ENCODE measurements around the gene KIRREL2.

GRCh38 chr19:35894342-35894741 is 37.6 kb downstream of the KIRREL2 start:
- no peak for TF ChIP-seq TCF12 (IDR thresholded peaks at IDR 0.05; ENCODE audit: low read depth, low read length)
- no peak for TF ChIP-seq CBX5 (IDR thresholded peaks at IDR 0.05; ENCODE audit: low read depth, low read length)
- no peak for TF ChIP-seq CTCF (IDR thresholded peaks at IDR 0.05; ENCODE audit: control extremely low read depth in 1 of 3, insufficient read depth in 1 of 3, low read depth in 1 of 3, low read length in 3 of 3)
- no peak for TF ChIP-seq POLR2AphosphoS5 (IDR thresholded peaks at IDR 0.05; ENCODE audit: low read depth, low read length)
- TF ChIP-seq POLR2A (IDR thresholded peaks at IDR 0.05; ENCODE audit: control extremely low read depth in 1 of 2, low read depth in 2 of 2, low read length in 2 of 2) = no peak
- TF ChIP-seq ZNF274 (IDR thresholded peaks at IDR 0.05; ENCODE audit: borderline replicate concordance, extremely low read depth, low read length) = no peak
- TF ChIP-seq JUN (IDR thresholded peaks at IDR 0.05; ENCODE audit: low read depth, low read length) = no peak
- TF ChIP-seq RAD21 (IDR thresholded peaks at IDR 0.05 in 1 of 2, conservative IDR thresholded peaks at IDR 0.05 in 1 of 2; ENCODE audit: low read depth in 2 of 2, low read length in 2 of 2) = no peak
- no peak for TF ChIP-seq CREB1 (IDR thresholded peaks at IDR 0.05)
- no peak for TF ChIP-seq EZH2 (IDR thresholded peaks at IDR 0.05; ENCODE audit: low read depth, low read length, severe bottlenecking)
- TF ChIP-seq TAF1 (IDR thresholded peaks at IDR 0.05; ENCODE audit: low read depth, low read length) = no peak
- no peak for TF ChIP-seq MAX (IDR thresholded peaks at IDR 0.05)
- no peak for TF ChIP-seq BRCA1 (IDR thresholded peaks at IDR 0.05; ENCODE audit: low read depth, low read length)
- TF ChIP-seq MAFK (IDR thresholded peaks at IDR 0.05; ENCODE audit: low read depth, low read length) = no peak

Data from H1 (cell line).